ENCODE measurements around the gene GJB3.
"Not testable (repeated sequence)": the region's sequence is repeated elsewhere in the genome, so short reads cannot be mapped to it uniquely, and the experiment has no call there.

Gene GJB3

DNA sequence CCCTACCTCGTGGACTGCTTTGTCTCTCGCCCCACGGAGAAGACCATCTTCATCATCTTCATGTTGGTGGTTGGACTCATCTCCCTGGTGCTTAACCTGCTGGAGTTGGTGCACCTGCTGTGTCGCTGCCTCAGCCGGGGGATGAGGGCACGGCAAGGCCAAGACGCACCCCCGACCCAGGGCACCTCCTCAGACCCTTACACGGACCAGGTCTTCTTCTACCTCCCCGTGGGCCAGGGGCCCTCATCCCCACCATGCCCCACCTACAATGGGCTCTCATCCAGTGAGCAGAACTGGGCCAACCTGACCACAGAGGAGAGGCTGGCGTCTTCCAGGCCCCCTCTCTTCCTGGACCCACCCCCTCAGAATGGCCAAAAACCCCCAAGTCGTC, 13.8 kb downstream of the GJB3 start:
- TF ChIP-seq, protein P1, sequence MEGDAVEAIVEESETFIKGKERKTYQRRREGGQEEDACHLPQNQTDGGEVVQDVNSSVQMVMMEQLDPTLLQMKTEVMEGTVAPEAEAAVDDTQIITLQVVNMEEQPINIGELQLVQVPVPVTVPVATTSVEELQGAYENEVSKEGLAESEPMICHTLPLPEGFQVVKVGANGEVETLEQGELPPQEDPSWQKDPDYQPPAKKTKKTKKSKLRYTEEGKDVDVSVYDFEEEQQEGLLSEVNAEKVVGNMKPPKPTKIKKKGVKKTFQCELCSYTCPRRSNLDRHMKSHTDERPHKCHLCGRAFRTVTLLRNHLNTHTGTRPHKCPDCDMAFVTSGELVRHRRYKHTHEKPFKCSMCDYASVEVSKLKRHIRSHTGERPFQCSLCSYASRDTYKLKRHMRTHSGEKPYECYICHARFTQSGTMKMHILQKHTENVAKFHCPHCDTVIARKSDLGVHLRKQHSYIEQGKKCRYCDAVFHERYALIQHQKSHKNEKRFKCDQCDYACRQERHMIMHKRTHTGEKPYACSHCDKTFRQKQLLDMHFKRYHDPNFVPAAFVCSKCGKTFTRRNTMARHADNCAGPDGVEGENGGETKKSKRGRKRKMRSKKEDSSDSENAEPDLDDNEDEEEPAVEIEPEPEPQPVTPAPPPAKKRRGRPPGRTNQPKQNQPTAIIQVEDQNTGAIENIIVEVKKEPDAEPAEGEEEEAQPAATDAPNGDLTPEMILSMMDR (IDR thresholded peaks at IDR 0.05; ENCODE audit: low read depth, low read length): no peak
- DNase-seq (ENCODE audit: extremely low read depth, low read depth): no peak

DNA sequence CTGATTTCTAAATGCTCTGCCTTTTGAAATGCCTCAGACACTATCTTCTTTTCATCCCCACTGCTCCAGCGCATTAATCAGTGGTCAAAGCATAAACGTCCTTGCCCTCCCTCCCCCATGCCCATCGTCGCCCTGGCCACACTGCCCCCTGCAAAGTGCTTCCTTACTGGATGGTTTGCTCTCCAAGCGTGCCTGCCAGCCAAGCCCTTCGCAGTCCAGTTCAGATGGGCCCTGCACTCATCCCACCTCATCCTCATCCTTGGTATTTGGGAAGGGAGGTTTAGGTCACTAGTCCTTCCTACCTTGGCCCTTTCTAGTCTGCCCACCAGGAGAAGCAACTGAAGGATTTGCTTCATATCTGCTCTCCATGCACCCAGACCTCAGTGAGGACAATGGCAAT, 14.9 kb downstream of the GJB3 start:
- TF ChIP-seq, protein P1 (IDR thresholded peaks at IDR 0.05; ENCODE audit: low read depth, low read length): no peak
- DNase-seq (ENCODE audit: extremely low read depth, low read depth): no peak

DNA sequence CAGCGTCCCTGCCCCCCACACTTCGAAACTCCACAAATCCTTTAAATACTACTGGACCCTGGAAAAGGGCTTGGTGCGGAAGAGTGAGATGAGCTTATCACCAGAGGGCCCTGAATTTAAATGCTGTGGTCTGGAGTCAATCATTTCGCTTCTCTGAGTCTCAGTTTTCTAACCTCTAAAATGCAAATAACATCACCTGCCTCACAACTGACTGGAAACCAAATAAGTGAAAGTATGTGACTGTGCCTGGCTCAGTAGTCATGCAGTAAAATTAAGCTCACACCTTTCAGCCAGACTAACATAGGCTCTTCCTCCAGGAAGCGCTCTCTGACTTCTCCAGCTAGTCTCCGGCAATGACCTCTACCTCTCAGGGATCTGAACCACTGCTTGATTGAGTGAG, 16.0 kb downstream of the GJB3 start:
- no peak for DNase-seq (ENCODE audit: extremely low read depth, low read depth)
- TF ChIP-seq, protein P1 (IDR thresholded peaks at IDR 0.05; ENCODE audit: low read depth, low read length): no peak

DNA sequence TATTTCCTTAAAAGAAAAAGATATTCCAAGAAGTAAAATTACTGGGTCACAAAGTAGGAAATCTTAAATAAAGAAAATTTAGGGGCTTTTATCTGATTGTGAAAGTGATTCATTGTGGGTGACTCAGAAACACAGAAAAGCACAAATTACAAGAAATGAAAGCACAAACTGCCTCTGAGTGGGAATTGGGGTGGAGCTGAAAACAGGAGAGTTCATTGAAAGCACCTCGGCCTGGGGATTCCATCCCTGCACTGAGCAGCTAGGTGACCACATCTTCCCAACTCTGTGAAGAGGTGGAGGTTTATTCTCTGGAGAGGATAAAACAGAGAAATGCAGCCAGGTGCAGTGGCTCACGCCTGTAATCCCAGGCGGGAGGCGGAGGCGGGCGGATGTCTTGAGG, 19.2 kb downstream of the GJB3 start:
- TF ChIP-seq, protein P1 (IDR thresholded peaks at IDR 0.05; ENCODE audit: low read depth, low read length): no peak
- no peak for DNase-seq (ENCODE audit: extremely low read depth, low read depth)

DNA sequence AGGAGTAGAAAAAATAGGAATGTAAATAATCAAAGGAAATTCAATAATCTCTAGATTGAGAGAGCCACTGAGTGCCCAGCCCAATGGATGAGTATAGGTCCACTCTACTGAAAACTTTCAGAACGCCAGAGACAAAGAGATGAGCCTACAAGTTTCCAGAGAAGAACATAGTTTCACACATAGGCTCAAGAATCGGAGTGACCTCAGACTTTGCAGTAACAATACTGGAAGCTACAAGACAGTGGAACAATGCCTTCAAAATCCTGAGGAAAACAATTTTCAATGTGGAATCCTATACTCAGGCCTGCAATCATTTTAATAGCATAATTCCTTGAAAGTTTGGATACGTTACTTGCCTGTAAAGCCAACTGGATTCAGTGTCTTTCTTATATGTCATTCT, 22.8 kb downstream of the GJB3 start:
- TF ChIP-seq, protein P1 (IDR thresholded peaks at IDR 0.05; ENCODE audit: low read depth, low read length): no peak
- no peak for DNase-seq (ENCODE audit: extremely low read depth, low read depth)

DNA sequence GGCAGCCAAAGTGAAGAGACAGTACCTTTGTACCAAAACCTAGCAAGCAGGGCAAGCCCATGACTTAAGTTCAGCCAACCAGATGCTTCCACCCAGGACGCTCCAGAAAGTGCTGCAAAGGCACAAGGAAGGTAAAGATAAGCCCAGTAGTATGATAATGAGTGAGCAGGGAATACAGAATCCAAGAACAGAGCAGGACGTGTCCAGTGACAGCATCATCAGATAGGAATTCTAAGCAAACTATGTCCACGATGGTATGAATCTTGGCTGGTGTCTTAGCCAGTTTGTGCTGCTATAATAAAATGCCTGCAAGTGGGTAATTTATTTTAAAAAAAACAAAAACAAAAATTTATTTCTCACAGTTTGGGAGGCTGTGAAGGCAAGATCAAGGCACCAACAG, 25.4 kb downstream of the GJB3 start:
- TF ChIP-seq, protein P1 (IDR thresholded peaks at IDR 0.05; ENCODE audit: low read depth, low read length): no peak
- no peak for DNase-seq (ENCODE audit: extremely low read depth, low read depth)

DNA sequence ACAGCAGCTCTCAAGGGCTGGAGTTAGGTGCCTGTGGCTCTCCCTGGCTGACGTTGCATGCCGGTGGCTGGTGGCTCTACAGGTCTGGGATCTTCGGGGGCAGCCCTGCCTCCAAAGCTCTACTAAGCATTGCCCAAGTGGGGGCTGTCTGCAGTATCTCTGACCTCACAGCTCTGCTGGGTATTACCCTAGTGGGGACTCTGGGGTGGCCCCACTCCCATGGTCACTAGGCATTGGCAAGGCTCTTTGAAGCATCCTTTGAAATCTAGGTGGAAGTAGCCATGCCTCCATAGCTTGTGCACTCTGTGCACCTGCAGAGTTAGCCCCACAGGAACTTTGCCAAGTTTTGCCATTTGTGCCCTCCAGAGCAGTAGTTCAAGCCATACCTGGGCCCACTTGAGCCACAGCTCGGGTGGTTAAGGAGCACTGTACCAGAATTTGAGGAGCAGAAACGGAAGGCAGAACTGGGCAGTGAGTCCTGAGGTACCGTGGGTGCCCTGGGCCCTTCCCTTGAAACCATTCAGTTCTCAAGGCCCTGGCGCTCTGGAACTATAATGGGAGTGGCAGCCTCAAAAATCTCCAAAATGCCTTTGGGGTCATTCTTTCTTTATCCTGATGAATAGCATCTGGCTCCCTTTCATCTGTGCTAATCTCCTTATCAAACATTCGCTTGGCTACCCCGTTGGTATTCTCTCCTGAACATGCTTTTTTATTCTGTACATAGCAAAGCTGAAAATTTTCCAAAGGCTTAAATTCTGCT, 27.2 kb downstream of the GJB3 start:
- TF ChIP-seq, protein P1 (IDR thresholded peaks at IDR 0.05; ENCODE audit: low read depth, low read length): no peak
- DNase-seq (ENCODE audit: extremely low read depth, low read depth): no peak

DNA sequence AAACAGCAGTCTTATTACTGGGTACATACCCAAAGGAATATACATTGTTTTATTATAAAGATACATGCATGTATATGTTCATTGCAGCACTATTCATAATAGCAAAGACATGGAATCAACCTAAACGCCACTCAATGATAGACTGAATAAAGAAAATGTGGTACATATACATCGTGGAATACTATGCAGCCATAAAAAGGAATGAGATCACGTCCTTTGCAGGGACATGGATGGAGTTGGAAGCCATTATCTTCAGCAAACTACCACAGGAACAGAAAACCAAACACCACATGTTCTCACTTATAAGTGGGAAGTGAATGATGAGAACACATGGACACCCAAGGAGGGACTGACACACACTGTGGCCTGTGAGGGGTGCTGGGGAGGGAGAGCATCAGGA, 29.8 kb downstream of the GJB3 start:
- DNase-seq (ENCODE audit: extremely low read depth, low read depth): not testable (repeated sequence)
